ENCODE measurements around the gene FANCE. TPM values are rescaled to one million over a fixed set of nuclear protein-coding genes. Genes with fewer than 3 reads are reported as not detected.

Gene FANCE
- total and polyA plus RNA-seq, 9 donors: 5.3 to 12.2 (median 9.1) TPM

GRCh38 chr6:35491558-35492257, 39.6 kb downstream of the FANCE start:
- Histone ChIP-seq H3K4me3 (peak overlapping the region; percentile 10), H3K9me3 (no peaks in the 10 kb centered on the region), H3K27ac (peak overlapping the region; percentile 74 to 98), H3K4me1 (ENCODE audit: insufficient read depth) (peaks cover 44% of the 10 kb centered on the region), H3K27me3 (no peaks in the 10 kb centered on the region), H3K36me3 (no peaks in the 10 kb centered on the region)
- peak in 3 of 5 donors; percentile 53 to 65 (median 60) for DNase-seq
- TF ChIP-seq EP300 (IDR thresholded peaks at IDR 0.05) (no peak), POLR2A (IDR thresholded peaks at IDR 0.05) (no peak)
- TF ChIP-seq, protein P1, sequence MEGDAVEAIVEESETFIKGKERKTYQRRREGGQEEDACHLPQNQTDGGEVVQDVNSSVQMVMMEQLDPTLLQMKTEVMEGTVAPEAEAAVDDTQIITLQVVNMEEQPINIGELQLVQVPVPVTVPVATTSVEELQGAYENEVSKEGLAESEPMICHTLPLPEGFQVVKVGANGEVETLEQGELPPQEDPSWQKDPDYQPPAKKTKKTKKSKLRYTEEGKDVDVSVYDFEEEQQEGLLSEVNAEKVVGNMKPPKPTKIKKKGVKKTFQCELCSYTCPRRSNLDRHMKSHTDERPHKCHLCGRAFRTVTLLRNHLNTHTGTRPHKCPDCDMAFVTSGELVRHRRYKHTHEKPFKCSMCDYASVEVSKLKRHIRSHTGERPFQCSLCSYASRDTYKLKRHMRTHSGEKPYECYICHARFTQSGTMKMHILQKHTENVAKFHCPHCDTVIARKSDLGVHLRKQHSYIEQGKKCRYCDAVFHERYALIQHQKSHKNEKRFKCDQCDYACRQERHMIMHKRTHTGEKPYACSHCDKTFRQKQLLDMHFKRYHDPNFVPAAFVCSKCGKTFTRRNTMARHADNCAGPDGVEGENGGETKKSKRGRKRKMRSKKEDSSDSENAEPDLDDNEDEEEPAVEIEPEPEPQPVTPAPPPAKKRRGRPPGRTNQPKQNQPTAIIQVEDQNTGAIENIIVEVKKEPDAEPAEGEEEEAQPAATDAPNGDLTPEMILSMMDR (IDR thresholded peaks at IDR 0.05): no peak
- intact Hi-C loops (cut with DNase I): loop anchor here in 1 of 4 donors (10.0 kb wide), 2 partner anchors 103 to 243 kb away; partner anchors contain the start of gene ARMC12
- WGBS, 3 donors: 32 to 48% (median 45%) methylated on average over 4 to 5 of the region's 5 CpGs

- intact Hi-C loops (cut with DNase I): loop anchor here in 1 of 4 donors (10.0 kb wide), 2 partner anchors 102 to 242 kb away; partner anchors contain the start of gene ARMC12
- peaks cover 44% of the 10 kb centered on the region for H3K4me1 ChIP-seq (ENCODE audit: insufficient read depth)
- H3K27ac ChIP-seq: peak overlapping the region; percentile 74 to 98
- 18 to 27% (median 20%) methylated on average over 7 of the region's 7 CpGs for WGBS, 3 donors
- no peaks in the 10 kb centered on the region for H3K27me3 ChIP-seq
- no peak overlapping the region for H3K4me3 ChIP-seq
- H3K9me3 ChIP-seq: no peaks in the 10 kb centered on the region
- TF ChIP-seq, protein P1 (IDR thresholded peaks at IDR 0.05): no peak
- TF ChIP-seq POLR2A (IDR thresholded peaks at IDR 0.05) (no peak), EP300 (IDR thresholded peaks at IDR 0.05) (no peak)
- H3K36me3 ChIP-seq: no peaks in the 10 kb centered on the region
- DNase-seq: peak; percentile 61 to 78 (median 69)
These were observed 40.3 kb downstream of the FANCE start for GRCh38 chr6:35492258-35492973.

GRCh38 chr6:35492974-35493284, 40.8 kb downstream of the FANCE start:
- no peaks in the 10 kb centered on the region for H3K9me3 ChIP-seq
- intact Hi-C loops (cut with DNase I): loop anchor here in 1 of 4 donors (10.0 kb wide), 2 partner anchors 102 to 242 kb away; partner anchors contain the start of gene ARMC12

More at GRCh38 chr6:35492974-35493284, 40.8 kb downstream of the FANCE start:
- H3K27me3 ChIP-seq: no peaks in the 10 kb centered on the region
- TF ChIP-seq, protein P1 (IDR thresholded peaks at IDR 0.05): no peak
- TF ChIP-seq POLR2A (IDR thresholded peaks at IDR 0.05) (no peak), EP300 (IDR thresholded peaks at IDR 0.05) (no peak)
- DNase-seq: no peak
- H3K4me1 ChIP-seq (ENCODE audit: insufficient read depth): peaks cover 41% of the 10 kb centered on the region
- no peak overlapping the region for H3K4me3 ChIP-seq
- 67 to 78% (median 77%) methylated on average over 7 of the region's 7 CpGs for WGBS, 3 donors
- H3K27ac ChIP-seq: peak overlapping the region in 1 of 2 donors; percentile 98
- H3K36me3 ChIP-seq: no peaks in the 10 kb centered on the region
